G401.6 (cell line): Measurements from ENCODE around the gene LONP2.

Experiments
- FAIRE-seq: peaks from 2 replicates; lab custom pipeline; 2012; peaks lifted over from hg19 to GRCh38; lab: Jason Lieb, UNC

LONP2 gene, protein sequence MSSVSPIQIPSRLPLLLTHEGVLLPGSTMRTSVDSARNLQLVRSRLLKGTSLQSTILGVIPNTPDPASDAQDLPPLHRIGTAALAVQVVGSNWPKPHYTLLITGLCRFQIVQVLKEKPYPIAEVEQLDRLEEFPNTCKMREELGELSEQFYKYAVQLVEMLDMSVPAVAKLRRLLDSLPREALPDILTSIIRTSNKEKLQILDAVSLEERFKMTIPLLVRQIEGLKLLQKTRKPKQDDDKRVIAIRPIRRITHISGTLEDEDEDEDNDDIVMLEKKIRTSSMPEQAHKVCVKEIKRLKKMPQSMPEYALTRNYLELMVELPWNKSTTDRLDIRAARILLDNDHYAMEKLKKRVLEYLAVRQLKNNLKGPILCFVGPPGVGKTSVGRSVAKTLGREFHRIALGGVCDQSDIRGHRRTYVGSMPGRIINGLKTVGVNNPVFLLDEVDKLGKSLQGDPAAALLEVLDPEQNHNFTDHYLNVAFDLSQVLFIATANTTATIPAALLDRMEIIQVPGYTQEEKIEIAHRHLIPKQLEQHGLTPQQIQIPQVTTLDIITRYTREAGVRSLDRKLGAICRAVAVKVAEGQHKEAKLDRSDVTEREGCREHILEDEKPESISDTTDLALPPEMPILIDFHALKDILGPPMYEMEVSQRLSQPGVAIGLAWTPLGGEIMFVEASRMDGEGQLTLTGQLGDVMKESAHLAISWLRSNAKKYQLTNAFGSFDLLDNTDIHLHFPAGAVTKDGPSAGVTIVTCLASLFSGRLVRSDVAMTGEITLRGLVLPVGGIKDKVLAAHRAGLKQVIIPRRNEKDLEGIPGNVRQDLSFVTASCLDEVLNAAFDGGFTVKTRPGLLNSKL

DNA sequence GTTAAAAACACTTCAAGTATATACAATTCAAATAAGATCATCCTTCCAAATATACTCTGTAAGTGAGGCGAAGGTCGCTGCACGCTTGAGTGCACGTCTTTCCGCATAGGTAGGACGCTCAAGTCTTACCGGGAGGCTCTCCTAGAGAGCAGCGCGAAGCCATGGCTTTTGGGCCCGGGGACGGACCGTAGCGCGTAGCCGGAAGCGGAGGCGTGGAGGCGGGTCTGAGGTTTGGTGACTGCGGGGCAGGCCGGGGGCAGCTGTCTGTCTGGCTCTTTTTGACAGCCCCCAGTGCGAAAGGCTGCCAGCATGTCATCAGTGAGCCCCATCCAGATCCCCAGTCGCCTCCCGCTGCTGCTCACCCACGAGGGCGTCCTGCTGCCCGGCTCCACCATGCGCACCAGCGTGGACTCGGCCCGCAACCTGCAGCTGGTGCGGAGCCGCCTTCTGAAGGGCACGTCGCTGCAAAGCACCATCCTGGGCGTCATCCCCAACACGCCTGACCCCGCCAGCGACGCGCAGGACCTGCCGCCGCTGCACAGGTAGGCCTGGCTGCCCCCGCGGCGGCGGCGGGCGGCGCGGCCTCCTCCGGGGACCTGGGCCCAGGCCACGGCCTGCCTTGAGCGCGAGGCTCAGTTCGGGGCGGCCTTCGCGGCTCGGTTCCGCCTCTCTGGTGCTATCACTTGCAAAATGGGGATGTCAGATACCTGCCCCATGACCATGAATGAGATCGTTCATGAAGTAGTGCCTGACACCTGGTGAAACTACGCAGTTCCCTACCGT lies at the start of gene LONP2:
Gene LONP2 (plus strand): TSS at position 221 of the 783 bp plus-strand sequence. CDS start 89 bp downstream, at position 310.
- no peak for FAIRE-seq

DNA sequence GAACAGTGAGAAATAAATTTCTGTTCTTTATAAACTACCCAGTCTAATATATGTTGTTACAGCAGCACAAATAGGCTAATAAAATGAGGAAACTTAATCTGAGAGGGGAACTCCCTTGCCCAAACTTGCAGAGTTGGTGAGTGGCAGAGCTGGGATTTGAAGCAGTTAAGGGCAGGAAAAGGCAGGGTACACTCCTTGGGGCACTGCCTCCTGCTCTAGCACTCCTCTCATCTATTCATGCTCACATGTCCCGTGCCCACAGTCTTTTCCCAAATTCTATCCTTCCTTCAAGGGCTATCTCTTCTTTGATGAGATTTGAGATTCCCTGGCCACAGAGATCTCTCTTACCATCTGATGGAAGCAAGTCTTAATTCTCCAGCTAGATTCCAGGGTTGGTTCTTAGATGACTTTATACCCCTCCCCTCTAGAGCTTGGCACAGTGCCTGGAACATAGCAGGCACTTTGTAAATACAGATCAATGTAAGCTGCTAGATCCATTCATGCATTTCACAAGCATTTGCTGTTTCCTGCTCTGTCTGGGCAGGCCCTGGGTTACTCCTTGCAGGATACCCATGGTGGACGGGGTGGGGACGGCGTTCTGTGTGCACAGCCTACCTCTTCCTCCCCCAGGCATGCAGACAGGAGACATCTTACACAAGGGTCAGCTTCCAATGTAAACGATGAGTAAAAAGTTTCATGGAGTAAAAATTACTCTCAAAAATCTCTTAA lies 49.1 kb upstream of the LONP2 start:
- FAIRE-seq: no peak

DNA sequence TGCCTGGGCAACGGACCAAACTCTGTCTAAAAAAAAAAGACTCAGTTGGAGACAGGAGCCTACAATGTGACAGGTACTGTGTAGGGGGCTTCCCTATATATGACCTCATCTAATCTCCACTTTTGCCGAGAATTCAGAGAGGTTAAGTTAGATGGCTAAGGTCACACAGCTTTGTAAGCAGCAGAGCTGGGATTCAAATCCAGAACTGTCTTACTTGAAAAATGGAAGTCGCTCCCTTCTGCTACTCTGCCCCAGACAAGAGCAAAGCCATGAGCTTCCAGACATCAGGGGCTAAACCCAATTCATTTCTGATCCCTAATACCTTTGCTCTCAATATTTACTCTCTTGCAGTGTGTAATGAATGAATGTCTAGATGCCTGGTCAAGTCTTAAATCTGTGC lies 46.8 kb upstream of the LONP2 start:
- no peak for FAIRE-seq

GRCh38 chr16:48201515-48202201 lies 42.4 kb upstream of the LONP2 start:
- FAIRE-seq: no peak

DNA sequence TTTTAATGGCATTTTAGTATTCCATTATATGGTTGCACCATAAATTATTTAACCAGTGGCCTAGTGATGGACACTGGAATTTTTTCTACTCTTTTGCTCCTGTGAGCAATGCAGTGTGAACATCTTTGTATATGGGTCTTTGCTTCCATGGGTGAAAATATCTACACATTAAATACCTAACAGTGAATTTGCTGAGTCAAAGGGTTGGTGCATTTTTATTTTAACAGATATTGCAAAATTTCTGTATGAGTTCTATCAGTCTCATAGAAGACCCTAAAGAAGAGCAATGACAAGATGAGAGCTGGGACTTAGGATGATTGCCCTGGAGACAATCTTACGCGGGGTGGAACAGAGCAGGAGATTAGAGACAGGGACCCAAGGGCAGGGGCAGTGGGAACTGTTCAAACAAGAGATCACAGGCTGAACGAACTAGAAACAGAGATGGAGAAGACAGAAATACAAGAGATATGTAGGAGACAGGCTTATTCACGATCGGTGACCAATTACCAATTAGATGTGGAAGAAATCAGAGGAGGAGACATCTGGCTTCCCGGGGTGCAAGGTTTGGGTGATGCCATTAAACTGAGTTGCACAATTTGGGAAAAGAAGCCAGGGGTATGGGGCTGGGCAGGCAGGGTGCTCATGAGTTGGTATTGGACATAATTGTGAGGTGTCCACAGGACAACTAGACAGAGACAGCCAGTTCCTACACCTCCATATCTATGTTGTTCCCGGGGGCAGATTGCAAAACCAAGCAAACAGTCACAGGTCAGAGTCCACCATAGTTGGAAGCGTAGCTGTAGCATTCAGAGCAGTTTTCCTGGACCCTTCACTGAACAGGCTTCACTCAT lies 39.9 kb upstream of the LONP2 start:
- FAIRE-seq: no peak

- no peak for FAIRE-seq
These were observed 39.3 kb upstream of the LONP2 start for GRCh38 chr16:48204825-48205151.

- FAIRE-seq: no peak
These were observed 37.4 kb upstream of the LONP2 start for GRCh38 chr16:48206594-48207242.

- no peak for FAIRE-seq
These were observed 33.4 kb upstream of the LONP2 start for GRCh38 chr16:48210747-48211146.

DNA sequence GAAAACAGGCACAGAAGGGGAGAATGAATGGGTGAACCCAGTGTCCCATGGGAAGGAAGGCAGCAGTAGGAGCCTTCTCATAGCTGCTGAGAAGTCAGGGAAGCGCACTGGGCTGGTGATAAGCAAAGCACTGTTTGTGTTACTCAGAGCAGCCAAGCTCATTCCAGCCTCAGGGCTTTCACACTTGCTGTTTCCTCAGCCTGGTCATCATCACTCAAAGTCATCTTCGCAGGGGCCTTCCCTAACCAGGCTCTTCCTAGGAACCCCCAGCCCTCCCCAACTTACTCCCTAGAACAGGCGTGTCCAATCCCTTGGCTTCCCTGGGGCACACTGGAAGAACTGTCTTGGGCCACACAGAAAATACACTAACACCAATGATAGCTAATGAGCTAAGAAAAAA lies 32.1 kb upstream of the LONP2 start:
- FAIRE-seq: no peak

DNA sequence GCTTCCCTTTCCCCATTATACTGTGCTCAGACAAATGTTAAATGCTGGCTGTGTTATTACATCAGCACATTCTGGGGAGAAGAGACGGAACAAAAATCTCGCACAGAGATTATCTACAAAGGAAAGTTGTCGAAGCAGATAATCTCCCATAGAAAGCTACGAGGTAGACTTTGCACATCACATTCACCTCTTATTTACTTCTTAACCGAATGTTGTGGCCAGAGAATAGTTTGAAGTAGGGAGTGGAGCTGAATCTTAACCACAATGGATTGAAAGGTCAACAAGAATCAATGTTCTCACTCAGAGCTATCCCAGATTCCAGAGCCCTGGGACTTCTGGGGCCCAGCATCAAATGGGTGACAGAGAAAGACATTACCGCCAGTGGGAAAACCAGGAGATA lies 28.4 kb upstream of the LONP2 start:
- no peak for FAIRE-seq

DNA sequence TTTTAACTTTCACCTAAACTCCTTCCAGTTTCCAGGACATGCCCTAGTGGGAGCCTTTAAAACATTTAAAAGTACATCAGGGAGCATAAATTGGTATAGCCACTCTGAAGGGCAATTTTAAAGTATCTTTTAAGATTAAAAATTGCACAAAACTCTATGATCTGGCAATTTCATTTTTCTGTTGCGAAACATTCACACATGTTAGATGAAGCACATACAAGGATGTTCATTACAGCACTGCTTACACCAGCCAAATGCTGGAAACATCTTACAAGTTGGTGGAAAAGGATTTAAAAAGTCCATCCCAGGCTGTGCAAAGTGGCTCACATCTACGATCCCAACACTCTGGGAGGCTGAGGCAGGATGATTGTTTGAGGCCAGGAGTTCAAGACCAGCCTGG lies 26.4 kb upstream of the LONP2 start:
- FAIRE-seq: no peak

DNA sequence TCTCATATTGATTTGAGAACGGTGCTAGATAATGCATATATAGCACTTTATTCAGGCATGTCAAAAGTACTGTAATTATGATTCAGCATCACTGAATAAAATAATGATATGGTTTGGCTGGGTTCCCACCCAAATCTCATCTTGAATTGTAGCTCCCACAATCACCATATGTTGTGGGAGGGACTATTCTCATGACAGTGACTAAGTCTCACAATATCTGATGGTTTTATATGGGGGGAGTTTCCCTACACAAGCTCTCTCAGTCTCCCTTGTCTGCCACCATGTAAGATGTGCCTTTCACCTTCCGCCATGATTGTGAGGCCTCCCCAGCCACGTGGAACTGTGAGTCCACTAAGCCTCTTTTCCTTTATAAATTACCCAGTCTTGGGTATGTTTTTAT lies 25.6 kb upstream of the LONP2 start:
- no peak for FAIRE-seq

DNA sequence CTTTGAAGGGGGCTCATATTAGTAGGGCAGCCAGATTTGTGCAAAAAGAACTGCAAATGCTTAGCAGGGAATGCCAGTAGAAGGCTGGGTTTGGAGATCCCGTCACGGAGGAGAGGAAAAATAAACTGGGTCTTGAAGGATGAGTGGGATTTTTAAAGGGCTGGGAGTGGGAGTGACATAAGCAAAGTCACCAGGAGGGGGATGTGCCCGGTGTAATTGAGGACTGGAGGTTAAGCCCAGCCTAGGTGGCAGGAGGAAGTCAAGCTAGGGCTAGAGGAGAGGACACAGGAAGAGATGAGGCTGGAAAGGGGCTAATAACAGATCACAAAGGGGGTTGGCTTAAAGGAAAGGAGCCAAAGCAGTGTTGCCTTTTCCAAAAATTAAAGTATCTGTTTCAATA lies 23.2 kb upstream of the LONP2 start:
- no peak for FAIRE-seq

- no peak for FAIRE-seq
These were observed 20.6 kb upstream of the LONP2 start for GRCh38 chr16:48223490-48223889.

DNA sequence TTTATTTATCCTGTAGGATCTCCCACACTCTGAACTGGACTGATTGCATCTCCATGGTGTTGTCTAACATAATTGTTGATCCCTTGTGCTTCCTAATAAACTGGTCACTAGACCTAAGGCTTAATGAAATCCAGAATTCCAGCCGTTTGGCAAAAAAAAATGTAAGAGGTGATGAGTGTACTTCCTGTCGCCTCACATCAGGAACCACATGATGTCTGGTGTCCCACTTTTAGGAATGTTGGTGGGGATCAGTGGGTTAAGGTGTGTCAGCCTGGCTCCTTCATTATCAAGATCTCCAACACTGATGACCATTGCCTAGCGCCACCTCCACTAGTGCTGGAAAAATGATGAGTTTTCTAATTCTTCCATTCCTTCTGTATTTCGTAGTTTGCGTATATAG lies 18.6 kb upstream of the LONP2 start:
- no peak for FAIRE-seq

DNA sequence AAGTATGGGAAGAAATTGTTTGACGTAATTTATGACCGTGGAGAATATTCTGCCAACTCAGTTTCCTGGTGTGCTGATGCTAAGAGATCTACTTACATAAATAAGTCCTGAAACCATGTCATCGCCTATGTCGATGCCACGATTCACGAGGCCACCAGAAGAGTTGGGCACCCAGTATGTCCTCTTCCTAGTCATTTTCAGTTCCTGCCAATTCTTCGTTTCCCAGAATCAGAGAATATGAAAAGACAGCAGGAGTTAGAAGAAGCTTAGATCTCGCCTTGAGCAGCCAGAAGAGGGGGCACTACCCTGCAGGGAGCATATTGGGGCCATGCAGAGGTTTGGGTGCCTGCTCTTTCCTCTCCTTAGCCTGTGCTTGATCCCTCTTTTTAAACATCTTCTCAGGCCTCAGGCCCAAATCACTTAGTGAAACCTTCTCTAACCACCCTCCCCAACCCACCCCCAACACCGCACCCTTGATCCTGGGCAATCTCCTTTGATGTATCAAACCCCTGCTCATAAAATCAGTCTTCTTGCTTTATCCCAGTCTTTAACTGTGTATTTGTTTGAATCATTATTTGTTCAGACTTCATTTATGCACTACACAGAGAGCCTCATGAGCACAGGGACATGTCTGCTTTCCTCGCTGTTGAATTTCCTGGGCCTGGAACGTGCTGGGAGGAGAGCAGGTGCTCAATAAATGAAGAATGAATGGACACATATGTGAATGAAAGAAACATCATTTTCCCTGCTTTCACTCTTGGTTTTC lies 12.2 kb upstream of the LONP2 start:
- FAIRE-seq: no peak

- no peak for FAIRE-seq
These were observed 11.5 kb upstream of the LONP2 start for GRCh38 chr16:48232493-48233040.

GRCh38 chr16:48234630-48235029 lies 9.5 kb upstream of the LONP2 start:
- no peak for FAIRE-seq

DNA sequence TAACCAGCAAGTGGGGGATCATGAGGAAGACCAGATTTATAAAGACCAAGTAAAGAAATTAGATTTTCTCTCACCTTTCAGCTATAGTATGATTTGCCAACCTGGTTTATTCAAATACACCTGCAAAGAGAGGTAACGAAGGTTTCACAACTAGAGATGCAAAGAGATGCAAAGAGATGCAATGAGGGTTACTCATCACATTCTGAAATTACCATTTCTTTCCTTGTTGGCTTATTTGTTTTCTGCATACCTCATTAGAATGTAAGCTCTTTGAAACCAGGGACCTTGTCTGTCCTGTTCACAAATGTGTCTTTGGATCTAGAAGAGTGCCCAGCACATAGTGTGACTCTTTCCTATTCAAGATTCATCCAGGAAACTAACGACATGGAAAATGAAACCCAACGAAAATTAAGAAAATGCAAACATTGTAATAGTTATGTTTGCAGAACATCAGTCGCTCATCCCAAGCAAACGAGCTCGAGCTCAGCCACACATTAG lies 9.0 kb upstream of the LONP2 start:
- no peak for FAIRE-seq
